Measurements from ENCODE around the gene ABCA2. TPM values are rescaled to one million over a fixed set of nuclear protein-coding genes. Genes with fewer than 3 reads are reported as not detected.

ABCA2 gene
- total RNA-seq, 1 experiment from 2014 or later: 22.4 TPM

DNA sequence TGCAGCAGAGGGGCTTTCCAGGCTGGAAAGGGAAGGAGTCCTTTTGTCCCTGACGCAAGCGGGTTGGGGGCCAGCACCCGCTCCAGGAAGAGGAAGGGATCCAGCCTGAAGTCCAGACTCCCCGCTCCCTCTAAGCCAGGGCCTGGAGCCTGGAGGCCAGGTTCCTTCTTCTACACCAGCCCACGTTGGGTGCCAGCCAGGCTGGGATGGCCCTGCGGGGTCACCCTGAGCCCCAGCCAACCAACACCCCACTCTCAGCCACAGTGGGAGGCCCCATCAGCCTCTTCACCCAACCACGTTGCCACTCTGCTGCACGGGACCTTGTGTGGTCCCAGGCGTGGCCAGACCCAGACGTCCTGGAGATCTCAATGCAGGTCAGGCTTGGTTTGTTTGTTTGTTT is 4.8 kb upstream of the ABCA2 start:
- Mint-ChIP-seq H3K27ac (no peak overlapping the region), H3K4me1 (peaks cover 0 to 4% of the 10 kb centered on the region in 2 experiments; a peak in 2 of 4 replicates), H3K27me3 (ENCODE audit: low read depth) (peaks cover 30% of the 10 kb centered on the region), H3K36me3 (ENCODE audit: insufficient read depth in 1 of 3, low read depth in 3 of 3) (peaks cover 0 to 3% (median 0%) of the 10 kb centered on the region in 3 experiments; a peak in 1 of 7 replicates), H3K4me3 (no peak overlapping the region), H3K9me3 (no peaks in the 10 kb centered on the region)
- Histone ChIP-seq H3K23ac (ENCODE audit: insufficient read length, low read depth, low read length) (no peak overlapping the region), H3K27ac (ENCODE audit: insufficient read length, low read depth, low read length) (no peak overlapping the region), H3K18ac (ENCODE audit: insufficient read length, low read depth, low read length) (no peak overlapping the region), H3K9me3 (ENCODE audit: control insufficient read depth, low read depth, low read length) (no peaks in the 10 kb centered on the region), H2BK5ac (ENCODE audit: insufficient read length, low read length) (no peak overlapping the region), H2BK120ac (ENCODE audit: low read depth, low read length, poor library complexity, severe bottlenecking) (no peak overlapping the region), H3K9ac (ENCODE audit: extremely low read depth, insufficient read length, low read length) (no peak overlapping the region), H3K56ac (ENCODE audit: insufficient read length, low read depth, low read length) (no peak overlapping the region), H2BK20ac (ENCODE audit: low read depth, low read length, poor library complexity, severe bottlenecking) (no peak overlapping the region), H3K4me2 (ENCODE audit: insufficient read depth, insufficient read length, low read length) (no peak overlapping the region), H3K4ac (ENCODE audit: low read depth, low read length) (no peak overlapping the region), H2AFZ (ENCODE audit: low read length) (no peak overlapping the region), H2BK15ac (ENCODE audit: low read depth, low read length) (no peak overlapping the region), H3T11ph (ENCODE audit: low read length) (no peak overlapping the region), H3K79me1 (ENCODE audit: insufficient read depth, low read depth, low read length, poor library complexity, severe bottlenecking) (no peaks in the 10 kb centered on the region), H3K79me2 (ENCODE audit: insufficient read depth, low read length) (no peaks in the 10 kb centered on the region), H3K14ac (ENCODE audit: insufficient read depth, low read length) (no peak overlapping the region), H3K4me1 (ENCODE audit: insufficient read depth, low read length) (no peaks in the 10 kb centered on the region), H4K5ac (ENCODE audit: insufficient read length, low read depth, low read length) (no peak overlapping the region), H3K23me2 (ENCODE audit: insufficient read length, low read depth, low read length, poor library complexity, severe bottlenecking) (peaks cover 3% of the 10 kb centered on the region), H2AK5ac (ENCODE audit: insufficient read length, low read length) (no peak overlapping the region), H4K20me1 (ENCODE audit: control insufficient read depth, insufficient read depth, insufficient read length) (peaks cover 2% of the 10 kb centered on the region), H4K8ac (replicated peaks; ENCODE audit: insufficient read length, low read depth, low read length) (no peak overlapping the region), H4K91ac (ENCODE audit: insufficient read length, low read depth, low read length) (no peak overlapping the region), H2BK12ac (ENCODE audit: insufficient read length, low read depth, low read length) (no peak overlapping the region), H3K27me3 (ENCODE audit: insufficient read depth, low read length) (no peaks in the 10 kb centered on the region)
- no peak for DNase-seq
- TF ChIP-seq, protein P1, sequence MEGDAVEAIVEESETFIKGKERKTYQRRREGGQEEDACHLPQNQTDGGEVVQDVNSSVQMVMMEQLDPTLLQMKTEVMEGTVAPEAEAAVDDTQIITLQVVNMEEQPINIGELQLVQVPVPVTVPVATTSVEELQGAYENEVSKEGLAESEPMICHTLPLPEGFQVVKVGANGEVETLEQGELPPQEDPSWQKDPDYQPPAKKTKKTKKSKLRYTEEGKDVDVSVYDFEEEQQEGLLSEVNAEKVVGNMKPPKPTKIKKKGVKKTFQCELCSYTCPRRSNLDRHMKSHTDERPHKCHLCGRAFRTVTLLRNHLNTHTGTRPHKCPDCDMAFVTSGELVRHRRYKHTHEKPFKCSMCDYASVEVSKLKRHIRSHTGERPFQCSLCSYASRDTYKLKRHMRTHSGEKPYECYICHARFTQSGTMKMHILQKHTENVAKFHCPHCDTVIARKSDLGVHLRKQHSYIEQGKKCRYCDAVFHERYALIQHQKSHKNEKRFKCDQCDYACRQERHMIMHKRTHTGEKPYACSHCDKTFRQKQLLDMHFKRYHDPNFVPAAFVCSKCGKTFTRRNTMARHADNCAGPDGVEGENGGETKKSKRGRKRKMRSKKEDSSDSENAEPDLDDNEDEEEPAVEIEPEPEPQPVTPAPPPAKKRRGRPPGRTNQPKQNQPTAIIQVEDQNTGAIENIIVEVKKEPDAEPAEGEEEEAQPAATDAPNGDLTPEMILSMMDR (conservative IDR thresholded peaks at IDR 0.05): no peak
- WGBS (ENCODE audit: extremely low coverage, insufficient read length, low lambda C conversion rate): no CpG with 5 or more reads among the region's 10 CpGs

All from H9 (cell line).